ENCODE measurements around the gene SYNPR. TPM values are rescaled to one million over a fixed set of nuclear protein-coding genes. Genes with fewer than 3 reads are reported as not detected.

The SYNPR gene
- total RNA-seq, 2 donors from 2014 or later = 2.7 to 8.3 TPM

DNA sequence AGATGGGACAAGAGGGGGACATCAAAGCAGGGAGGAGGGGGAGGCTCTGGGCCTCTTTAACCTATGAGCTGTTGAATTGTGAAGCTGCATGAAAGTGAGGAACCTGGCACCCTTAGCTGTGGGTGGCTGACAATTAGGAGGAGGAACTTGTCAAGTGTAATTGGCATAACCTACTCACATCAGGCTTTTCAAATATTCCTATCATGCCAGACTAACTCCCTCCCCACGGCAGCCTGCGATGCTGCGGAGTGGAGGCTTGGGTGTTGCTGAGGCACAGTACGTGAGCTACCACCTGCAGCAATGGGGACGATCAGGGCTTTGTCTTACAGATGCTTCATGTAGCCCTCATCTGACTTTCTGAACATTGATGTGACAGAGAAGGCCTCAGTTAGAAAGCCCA, 193.7 kb downstream of the SYNPR start:
- Histone ChIP-seq H3K9me3 (no peaks in the 10 kb centered on the region), H3K4me3 (no peak overlapping the region), H3K36me3 (no peaks in the 10 kb centered on the region), H3K27me3 (no peaks in the 10 kb centered on the region), H3K4me1 (no peaks in the 10 kb centered on the region), H3K27ac (no peak overlapping the region)
- no peak for DNase-seq (ENCODE audit: low spot score)
- TF ChIP-seq, protein P1, sequence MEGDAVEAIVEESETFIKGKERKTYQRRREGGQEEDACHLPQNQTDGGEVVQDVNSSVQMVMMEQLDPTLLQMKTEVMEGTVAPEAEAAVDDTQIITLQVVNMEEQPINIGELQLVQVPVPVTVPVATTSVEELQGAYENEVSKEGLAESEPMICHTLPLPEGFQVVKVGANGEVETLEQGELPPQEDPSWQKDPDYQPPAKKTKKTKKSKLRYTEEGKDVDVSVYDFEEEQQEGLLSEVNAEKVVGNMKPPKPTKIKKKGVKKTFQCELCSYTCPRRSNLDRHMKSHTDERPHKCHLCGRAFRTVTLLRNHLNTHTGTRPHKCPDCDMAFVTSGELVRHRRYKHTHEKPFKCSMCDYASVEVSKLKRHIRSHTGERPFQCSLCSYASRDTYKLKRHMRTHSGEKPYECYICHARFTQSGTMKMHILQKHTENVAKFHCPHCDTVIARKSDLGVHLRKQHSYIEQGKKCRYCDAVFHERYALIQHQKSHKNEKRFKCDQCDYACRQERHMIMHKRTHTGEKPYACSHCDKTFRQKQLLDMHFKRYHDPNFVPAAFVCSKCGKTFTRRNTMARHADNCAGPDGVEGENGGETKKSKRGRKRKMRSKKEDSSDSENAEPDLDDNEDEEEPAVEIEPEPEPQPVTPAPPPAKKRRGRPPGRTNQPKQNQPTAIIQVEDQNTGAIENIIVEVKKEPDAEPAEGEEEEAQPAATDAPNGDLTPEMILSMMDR (IDR thresholded peaks at IDR 0.05) = no peak

DNA sequence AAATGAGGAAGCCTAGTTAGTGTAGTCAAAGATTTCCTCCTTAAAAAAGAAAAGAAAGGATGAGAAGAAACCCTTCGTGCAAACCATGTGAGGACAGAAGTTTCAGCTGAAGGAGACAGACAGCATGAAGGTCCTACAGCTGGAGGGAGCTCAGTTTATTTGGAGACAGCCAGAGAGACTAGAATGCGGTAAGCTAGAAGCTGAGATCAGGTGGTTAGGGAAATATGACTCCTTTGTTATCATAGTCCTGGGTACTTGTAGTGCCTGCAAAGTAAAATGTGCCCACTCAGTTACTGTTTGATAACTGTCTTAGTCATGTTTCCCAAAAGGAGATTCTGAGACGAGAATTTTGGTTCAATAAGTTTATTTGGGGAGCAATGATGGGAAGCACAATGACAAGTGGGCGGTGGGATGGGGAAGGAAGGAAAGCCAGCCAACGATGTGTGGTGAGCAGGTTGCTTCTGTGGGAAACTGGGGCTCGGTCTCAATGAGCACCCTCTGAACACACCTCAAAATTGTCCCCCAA, 195.6 kb downstream of the SYNPR start:
- Histone ChIP-seq H3K36me3 (no peaks in the 10 kb centered on the region), H3K27me3 (no peaks in the 10 kb centered on the region), H3K27ac (no peak overlapping the region), H3K4me1 (no peaks in the 10 kb centered on the region), H3K9me3 (no peaks in the 10 kb centered on the region), H3K4me3 (no peak overlapping the region)
- TF ChIP-seq, protein P1 (IDR thresholded peaks at IDR 0.05) = no peak
- no peak for DNase-seq (ENCODE audit: low spot score)

DNA sequence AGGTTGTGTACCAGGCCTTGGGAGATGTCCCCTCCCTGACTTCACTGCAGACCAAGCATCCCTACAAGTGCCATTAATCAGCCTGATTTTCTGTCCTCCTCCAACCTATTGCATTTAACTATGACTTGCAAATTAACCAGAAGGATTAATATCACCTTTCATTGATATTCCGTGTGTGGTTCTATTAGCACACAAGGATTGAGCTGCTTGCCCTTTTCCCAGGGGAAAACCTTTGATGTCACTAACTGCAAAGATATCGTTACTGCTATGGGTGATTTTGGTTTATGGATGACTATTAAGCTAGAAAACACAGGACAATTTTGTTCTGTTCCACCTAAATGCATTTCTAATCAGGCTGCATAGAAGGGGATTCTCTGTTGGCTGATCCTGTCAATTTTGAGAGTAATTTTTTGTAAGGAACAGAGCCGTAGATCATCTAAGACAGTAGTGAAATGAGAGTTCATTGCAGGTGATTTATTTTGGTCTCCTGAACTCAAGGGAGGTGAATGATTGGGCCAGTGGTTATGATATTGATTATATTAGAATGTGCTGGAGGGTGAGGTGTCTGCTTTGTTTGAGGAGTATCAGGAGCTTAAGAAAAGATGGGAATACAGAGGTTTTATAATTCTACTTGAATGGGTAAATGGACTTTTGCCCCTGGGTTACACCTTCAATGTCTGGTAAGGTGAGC, 196.9 kb downstream of the SYNPR start:
- DNase-seq (ENCODE audit: low spot score) = no peak
- no peaks in the 10 kb centered on the region for H3K27me3 ChIP-seq
- TF ChIP-seq, protein P1 (IDR thresholded peaks at IDR 0.05) = no peak
- no peak overlapping the region for H3K4me3 ChIP-seq
- H3K4me1 ChIP-seq = no peaks in the 10 kb centered on the region
- no peaks in the 10 kb centered on the region for H3K36me3 ChIP-seq
- H3K9me3 ChIP-seq = no peaks in the 10 kb centered on the region
- no peak overlapping the region for H3K27ac ChIP-seq

DNA sequence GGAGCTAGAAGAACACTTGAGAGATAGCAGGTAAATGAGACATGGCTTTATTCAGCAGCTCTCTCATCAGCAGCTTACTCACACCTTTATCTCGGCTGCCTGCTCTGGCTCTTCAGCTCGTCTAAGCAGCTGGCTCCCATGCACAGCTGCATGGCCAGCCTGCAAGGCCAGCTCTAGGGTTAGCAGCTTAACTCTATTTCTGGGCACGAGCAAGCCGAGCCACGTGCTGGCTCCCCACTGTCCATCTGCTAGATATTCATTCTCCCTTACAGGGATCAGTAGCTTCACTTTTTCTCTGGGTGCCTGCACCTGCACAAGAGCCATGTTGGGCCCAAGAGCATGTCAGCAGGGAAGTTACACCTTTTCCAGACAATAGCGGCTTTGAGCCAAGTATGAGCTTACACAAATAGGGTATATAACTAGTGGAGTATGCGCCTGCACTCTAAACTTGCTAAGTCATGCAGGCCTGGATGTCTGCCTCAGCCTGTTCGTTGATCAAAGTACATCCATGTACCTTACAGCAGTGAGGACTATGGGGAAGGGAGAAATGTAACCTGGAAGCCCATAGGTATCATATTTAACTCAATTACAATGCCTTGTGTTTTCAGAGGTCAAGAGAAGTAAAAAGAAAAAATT, 199.5 kb downstream of the SYNPR start:
- Histone ChIP-seq H3K36me3 (no peaks in the 10 kb centered on the region), H3K9me3 (no peaks in the 10 kb centered on the region), H3K27me3 (no peaks in the 10 kb centered on the region), H3K4me3 (no peak overlapping the region), H3K27ac (no peak overlapping the region), H3K4me1 (no peaks in the 10 kb centered on the region)
- DNase-seq (ENCODE audit: low spot score) = no peak
- TF ChIP-seq, protein P1 (IDR thresholded peaks at IDR 0.05) = no peak

DNA sequence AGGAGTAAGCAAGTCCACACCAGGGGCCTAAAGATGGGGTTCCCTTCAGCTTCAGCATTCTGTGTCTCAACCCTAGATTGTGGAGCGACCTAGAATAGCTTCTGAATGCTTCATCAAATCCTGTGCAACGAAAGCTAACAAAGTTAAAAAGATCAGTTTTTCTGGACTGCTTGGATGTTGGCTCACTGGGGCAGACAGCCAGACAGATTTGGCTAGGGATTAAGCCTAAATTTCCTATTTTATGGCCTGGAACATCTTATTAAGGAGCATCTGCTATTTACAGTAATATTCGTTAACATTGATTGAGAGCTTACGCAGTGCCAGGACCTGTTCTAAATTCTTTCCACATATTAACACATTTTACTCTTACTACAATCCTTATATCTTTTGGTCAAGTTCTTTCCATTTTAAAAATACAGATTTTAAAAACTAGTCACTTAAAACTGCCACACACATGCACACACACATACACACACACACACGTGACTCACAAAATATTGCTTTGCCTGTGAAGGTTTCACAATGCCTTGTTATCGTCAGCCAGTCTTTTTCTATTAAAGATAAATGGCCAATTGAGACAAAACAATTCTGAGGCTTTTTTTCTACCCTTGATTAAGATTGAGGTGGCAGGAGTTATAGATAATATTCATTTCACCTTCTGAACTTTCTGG, 201.0 kb downstream of the SYNPR start:
- H3K4me3 ChIP-seq = no peak overlapping the region
- no peaks in the 10 kb centered on the region for H3K36me3 ChIP-seq
- DNase-seq (ENCODE audit: low spot score) = no peak
- TF ChIP-seq, protein P1 (IDR thresholded peaks at IDR 0.05) = no peak
- H3K27me3 ChIP-seq = no peaks in the 10 kb centered on the region
- no peaks in the 10 kb centered on the region for H3K9me3 ChIP-seq
- H3K27ac ChIP-seq = no peak overlapping the region
- no peaks in the 10 kb centered on the region for H3K4me1 ChIP-seq

Data from right atrium auricular region (tissue), 2 donors.